HG02981 (cell line): ENCODE measurements around the gene LAS1L.
"Not testable (repeated sequence)": the region's sequence is repeated elsewhere in the genome, so short reads cannot be mapped to it uniquely, and the experiment has no call there.

Source experiments
- ATAC-seq: cut with Tn5 transposase; IDR thresholded peaks from one replicate; pipeline ENCODE4 v1.9.1; 2021; ENCODE audit warnings: mild to moderate bottlenecking, moderate library complexity; ENCODE audit not compliant: unreplicated experiment

LAS1L gene

GRCh38 chrX:65518980-65519379, 15.6 kb downstream of the LAS1L start:
- not testable (repeated sequence) for ATAC-seq

DNA sequence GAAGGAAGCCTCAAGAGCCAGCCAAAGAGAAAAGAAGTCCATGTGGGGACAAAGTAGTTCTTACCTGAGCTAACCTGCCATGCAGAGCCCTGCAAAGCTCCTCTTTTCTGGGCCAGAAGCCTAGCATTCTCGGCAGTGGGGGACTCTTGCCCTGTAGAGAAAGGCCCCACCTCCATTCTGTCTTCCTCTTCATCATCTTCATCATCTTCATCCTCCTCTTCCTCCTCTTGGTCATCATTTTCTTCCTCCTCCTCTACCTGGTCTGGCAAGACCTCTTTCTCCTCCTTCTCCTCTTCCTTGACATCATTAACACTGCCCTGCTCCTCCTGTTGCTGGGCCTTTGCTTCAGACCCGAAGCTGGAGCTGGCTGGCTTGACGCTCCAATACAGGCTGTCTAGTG, 16.7 kb downstream of the LAS1L start:
- ATAC-seq: no peak

GRCh38 chrX:65516756-65517155, 17.8 kb downstream of the LAS1L start:
- ATAC-seq: no peak

DNA sequence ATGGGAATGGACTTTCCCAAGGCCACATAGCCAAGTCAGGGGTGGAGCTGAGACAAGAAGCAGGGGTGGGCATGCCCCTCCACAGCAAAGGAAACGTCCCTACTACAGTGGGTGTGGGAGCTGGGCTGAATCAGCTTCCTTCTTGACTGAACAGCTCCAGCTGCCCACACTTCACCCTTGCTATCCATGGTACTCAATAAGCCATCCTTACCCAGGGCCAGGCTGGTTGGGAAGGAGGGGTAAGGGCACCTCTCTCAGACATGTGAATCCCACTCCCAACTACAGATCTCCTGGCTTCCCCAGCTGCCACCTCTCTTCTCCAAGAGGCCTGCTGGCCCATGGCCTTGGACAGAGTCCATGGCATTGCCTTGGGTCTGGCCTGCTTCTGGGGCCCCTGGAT, 21.0 kb downstream of the LAS1L start:
- ATAC-seq: no peak

- no peak for ATAC-seq
Observed at GRCh38 chrX:65509400-65509799, 25.2 kb downstream of the LAS1L start.

GRCh38 chrX:65508851-65509250, 25.7 kb downstream of the LAS1L start:
- ATAC-seq: no peak

DNA sequence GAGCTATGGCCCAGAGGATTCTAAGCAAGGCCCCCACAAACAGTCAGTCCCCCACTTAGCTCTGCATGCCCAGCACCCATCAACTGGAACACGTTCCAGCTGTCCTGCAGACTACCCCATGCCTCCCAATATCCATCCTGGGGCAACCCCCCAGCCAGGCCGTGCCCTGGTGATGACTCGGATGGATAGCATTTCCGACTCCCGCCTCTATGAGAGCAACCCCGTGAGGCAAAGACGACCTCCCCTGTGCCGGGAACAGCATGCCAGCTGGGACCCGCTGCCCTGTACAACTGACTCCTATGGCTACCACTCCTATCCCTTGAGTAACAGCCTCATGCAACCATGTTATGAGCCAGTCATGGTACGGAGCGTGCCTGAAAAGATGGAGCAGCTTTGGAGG, 32.0 kb downstream of the LAS1L start:
- ATAC-seq: no peak

GRCh38 chrX:65493431-65493830, 41.2 kb downstream of the LAS1L start:
- no peak for ATAC-seq

DNA sequence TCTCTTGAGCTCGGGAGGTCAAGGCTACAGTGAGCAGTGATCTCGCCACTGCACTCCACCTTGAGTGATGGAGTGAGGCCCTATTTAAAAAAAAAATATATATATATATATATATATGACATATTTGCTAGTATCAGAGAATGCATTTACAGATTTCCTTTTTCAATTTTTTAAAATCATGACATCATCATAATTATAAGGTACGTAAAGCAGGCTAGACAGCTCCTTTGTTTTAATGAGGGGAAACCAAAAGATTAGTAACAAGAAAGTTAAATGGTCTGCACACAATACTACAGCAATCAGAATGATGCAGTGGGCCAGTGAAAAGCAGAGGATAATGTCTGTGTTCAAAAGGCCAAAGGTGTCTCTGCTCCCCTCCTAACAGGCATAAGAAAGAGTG, 43.0 kb downstream of the LAS1L start:
- no peak for ATAC-seq

GRCh38 chrX:65488495-65488894, 46.1 kb downstream of the LAS1L start:
- ATAC-seq: no peak

DNA sequence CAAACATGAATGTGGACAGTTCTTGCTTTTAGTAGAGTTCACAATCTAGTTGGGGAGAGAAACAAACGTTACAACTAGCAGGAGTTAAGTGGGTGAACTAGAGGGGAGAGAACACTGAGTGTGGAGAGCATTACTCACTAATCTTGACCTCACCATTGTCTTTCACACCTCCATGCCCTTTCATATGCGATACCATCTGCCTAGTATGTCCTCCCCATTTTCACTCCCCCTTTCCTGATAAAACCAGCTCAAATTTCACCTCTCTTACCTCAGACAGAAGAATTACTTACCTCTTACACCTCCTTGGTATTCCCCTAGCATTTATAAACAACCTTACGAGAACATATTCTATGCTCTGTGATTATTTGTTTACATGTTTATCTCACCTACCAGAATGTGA, 53.6 kb downstream of the LAS1L start:
- no peak for ATAC-seq

GRCh38 chrX:65479102-65479501, 55.5 kb downstream of the LAS1L start:
- ATAC-seq: not testable (repeated sequence)

DNA sequence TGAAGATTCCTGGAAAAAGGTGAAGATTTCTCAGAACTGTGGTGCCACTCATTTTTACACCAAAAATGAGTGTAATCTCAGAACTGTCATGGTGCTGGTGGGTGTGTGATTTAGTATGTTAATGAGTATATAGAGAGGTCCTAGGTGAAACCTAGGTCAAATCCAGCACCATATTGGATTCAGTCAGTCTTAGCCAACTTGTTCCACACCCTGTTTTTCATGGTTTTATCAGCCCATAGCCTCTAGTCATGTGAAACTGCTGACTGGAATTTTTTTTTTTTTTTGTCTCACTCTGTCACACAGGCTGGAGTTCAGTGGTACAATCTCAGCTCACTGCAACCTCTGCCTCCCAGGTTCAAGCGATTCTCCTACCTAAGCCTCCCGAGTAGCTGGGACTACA, 58.0 kb downstream of the LAS1L start:
- no peak for ATAC-seq

GRCh38 chrX:65463550-65463949, 71.0 kb downstream of the LAS1L start:
- ATAC-seq: no peak
